ENCODE results near the gene FKBP15. TPM values are rescaled to one million over a fixed set of nuclear protein-coding genes. Genes with fewer than 3 reads are reported as not detected.
A peak's percentile ranks its signal among the peaks of the same experiment; 100 is the strongest.

FKBP15 gene
- total RNA-seq, 4 donors from 2014 or later: 18.1 to 23.0 (median 20.6) TPM

GRCh38 chr9:113220467-113221002 is 542 bp downstream of the FKBP15 start:
- Histone ChIP-seq H3K27ac (replicated peaks in 1 of 4) (peak overlapping the region; percentile 88 to 93 (median 91)), H3K9me3 (no peaks in the 10 kb centered on the region), H3K36me3 (no peaks in the 10 kb centered on the region), H3K27me3 (no peaks in the 10 kb centered on the region), H3K4me1 (peaks cover 29 to 55% (median 45%) of the 10 kb centered on the region in 4 donors), H3K4me3 (peak overlapping the region; percentile 65 to 89 (median 86))
- no peak for DNase-seq (ENCODE audit: extremely low spot score)
- 14% methylated on average over 7 of the region's 11 CpGs for WGBS
- intact Hi-C loops (cut with DNase I): loop anchor here (5.0 kb wide), 2 partner anchors 52 to 68 kb away; partner anchors contain the start of gene SLC31A2
- TF ChIP-seq CTCF (IDR thresholded peaks at IDR 0.05) (no peak), EP300 (IDR thresholded peaks at IDR 0.05) (no peak), POLR2AphosphoS5 (IDR thresholded peaks at IDR 0.05) (no peak), POLR2A (IDR thresholded peaks at IDR 0.05; ENCODE audit: low read depth) (no peak)

- Histone ChIP-seq H3K27ac (replicated peaks in 1 of 4) (peak overlapping the region in 3 of 4 donors; percentile 88 to 92 (median 90)), H3K27me3 (no peaks in the 10 kb centered on the region), H3K4me1 (peaks cover 29 to 58% (median 47%) of the 10 kb centered on the region in 4 donors), H3K36me3 (no peaks in the 10 kb centered on the region), H3K4me3 (peak overlapping the region; percentile 65 to 89 (median 86)), H3K9me3 (no peaks in the 10 kb centered on the region)
- 38% methylated on average over 1 of the region's 1 CpG for WGBS
- no peak for DNase-seq (ENCODE audit: extremely low spot score)
- no peak for TF ChIP-seq POLR2AphosphoS5 (IDR thresholded peaks at IDR 0.05)
- no peak for TF ChIP-seq EP300 (IDR thresholded peaks at IDR 0.05)
- no peak for TF ChIP-seq CTCF (IDR thresholded peaks at IDR 0.05)
- TF ChIP-seq POLR2A (IDR thresholded peaks at IDR 0.05; ENCODE audit: low read depth): no peak
- intact Hi-C loops (cut with DNase I): loop anchor here (5.0 kb wide), 2 partner anchors 52 to 68 kb away; partner anchors contain the start of gene SLC31A2
Measured at GRCh38 chr9:113219969-113220368, 1.1 kb downstream of the FKBP15 start.

DNA sequence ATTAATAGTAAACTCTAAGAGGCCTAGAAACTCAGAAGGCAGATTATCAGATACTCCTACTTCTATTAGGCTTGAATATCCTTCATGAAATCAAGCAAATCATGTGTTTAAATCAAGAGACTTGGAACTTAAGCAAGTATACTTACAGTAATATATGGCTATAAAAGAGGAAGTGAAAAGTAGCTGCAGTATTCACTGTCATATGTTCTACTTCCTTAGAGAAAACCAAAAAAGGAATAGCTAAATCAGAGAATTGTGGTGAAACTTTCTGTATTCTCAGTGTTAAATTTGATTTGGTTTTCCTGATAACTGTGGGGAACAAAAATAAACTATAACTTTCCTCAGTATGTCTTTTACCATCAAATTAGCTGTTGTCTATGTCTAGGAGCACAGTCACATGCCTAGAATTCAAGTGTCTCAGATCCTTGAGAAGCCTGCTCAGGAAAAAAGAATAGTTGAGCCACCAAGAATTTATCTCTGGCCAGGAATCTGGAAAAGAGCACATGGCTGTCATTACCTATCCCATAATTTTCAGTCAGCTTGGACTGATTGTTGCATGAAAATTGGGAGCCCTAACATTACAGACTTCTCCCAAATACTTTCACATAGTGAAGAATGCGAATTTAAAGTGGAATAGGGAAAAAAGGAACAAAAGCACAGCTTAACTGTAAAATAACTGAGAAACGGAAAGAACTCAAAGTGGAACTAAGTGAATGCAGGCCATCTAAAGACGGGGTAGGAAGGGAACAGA is 1.7 kb downstream of the FKBP15 start:
- H3K27me3 ChIP-seq: no peaks in the 10 kb centered on the region
- no peaks in the 10 kb centered on the region for H3K36me3 ChIP-seq
- peak overlapping the region in 3 of 4 donors; percentile 7 to 89 (median 65) for H3K4me3 ChIP-seq
- DNase-seq (ENCODE audit: extremely low spot score): no peak
- TF ChIP-seq POLR2A (IDR thresholded peaks at IDR 0.05; ENCODE audit: low read depth): no peak
- no peak for TF ChIP-seq EP300 (IDR thresholded peaks at IDR 0.05)
- TF ChIP-seq CTCF (IDR thresholded peaks at IDR 0.05): no peak
- TF ChIP-seq POLR2AphosphoS5 (IDR thresholded peaks at IDR 0.05): no peak
- WGBS: 57% methylated on average over 3 of the region's 3 CpGs
- peak overlapping the region in 1 of 4 donors; percentile 50 for H3K27ac ChIP-seq (replicated peaks in 1 of 4)
- intact Hi-C loops (cut with DNase I): no loop called here
- peaks cover 29 to 60% (median 50%) of the 10 kb centered on the region in 4 donors for H3K4me1 ChIP-seq
- no peaks in the 10 kb centered on the region for H3K9me3 ChIP-seq

DNA sequence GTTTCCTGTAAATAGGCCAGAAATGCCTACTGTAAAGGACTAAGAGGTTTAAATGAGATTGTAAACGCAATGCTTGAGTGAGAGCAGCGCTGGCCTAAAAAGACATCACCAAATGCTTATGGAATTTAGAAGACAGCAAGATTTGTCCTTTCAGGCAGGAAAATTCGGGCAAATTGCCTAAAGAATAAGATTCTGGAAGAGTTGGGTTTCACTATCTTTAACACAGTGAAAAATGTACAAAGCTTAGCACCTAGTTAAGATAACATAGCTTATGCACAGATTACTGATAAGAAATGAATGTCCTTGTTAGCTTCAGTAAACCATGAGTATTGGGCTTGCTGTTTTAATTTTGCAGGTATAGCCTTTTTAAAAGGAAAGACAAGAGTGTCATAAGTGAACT is 4.7 kb downstream of the FKBP15 start:
- TF ChIP-seq CTCF (IDR thresholded peaks at IDR 0.05): no peak
- no peak for TF ChIP-seq POLR2A (IDR thresholded peaks at IDR 0.05; ENCODE audit: low read depth)
- TF ChIP-seq EP300 (IDR thresholded peaks at IDR 0.05): no peak
- no peak for TF ChIP-seq POLR2AphosphoS5 (IDR thresholded peaks at IDR 0.05)
- Histone ChIP-seq H3K4me1 (peaks cover 13 to 35% (median 29%) of the 10 kb centered on the region in 4 donors), H3K9me3 (no peaks in the 10 kb centered on the region), H3K27me3 (no peaks in the 10 kb centered on the region), H3K27ac (replicated peaks in 1 of 4) (no peak overlapping the region), H3K4me3 (no peak overlapping the region), H3K36me3 (peaks cover 0 to under 1% (median under 1%) of the 10 kb centered on the region in 4 donors)
- intact Hi-C loops (cut with DNase I): no loop called here
- DNase-seq (ENCODE audit: extremely low spot score): no peak
- WGBS: 94% methylated on average over 3 of the region's 3 CpGs

Measured in esophagus muscularis mucosa (tissue), 4 donors.